Measurements from ENCODE around the gene LUC7L2. TPM values are rescaled to one million over a fixed set of nuclear protein-coding genes. Genes with fewer than 3 reads are reported as not detected.

LUC7L2 gene
- total RNA-seq, 1 donor, result 48.9 TPM

DNA sequence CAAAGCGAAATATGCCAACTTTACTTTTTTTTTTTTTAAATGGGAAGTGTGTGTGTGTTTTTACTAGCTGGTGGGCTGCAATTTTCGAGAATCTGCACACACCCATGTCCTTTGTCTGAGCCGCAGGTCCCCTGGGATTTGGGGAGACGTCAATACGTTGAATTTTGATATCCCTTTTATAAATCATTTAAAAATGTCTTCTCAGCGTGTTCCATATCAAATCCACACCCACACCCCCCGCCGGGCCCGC lies 19.0 kb upstream of the LUC7L2 start:
- Histone ChIP-seq H3K9me3 (ENCODE audit: low read depth, low read length) (no peaks in the 10 kb centered on the region), H3K27me3 (ENCODE audit: insufficient read depth, low read length) (no peaks in the 10 kb centered on the region), H2AFZ (ENCODE audit: low read length) (peak overlapping the region; percentile 99), H3K27ac (ENCODE audit: low read depth, low read length) (peak overlapping the region; percentile 97), H3K4me2 (ENCODE audit: insufficient read depth, low read length) (peak overlapping the region; percentile 99), H3K4me3 (ENCODE audit: insufficient read depth, low read length) (peak overlapping the region; percentile 96), H3K4me1 (ENCODE audit: insufficient read depth, low read length) (peaks cover 8% of the 10 kb centered on the region), H3K79me2 (ENCODE audit: insufficient read depth, low read length) (peaks cover 24% of the 10 kb centered on the region), H4K20me1 (ENCODE audit: insufficient read depth, low read length) (no peaks in the 10 kb centered on the region), H3K36me3 (ENCODE audit: insufficient read depth, low read length) (no peaks in the 10 kb centered on the region)
- TF ChIP-seq, protein P1, sequence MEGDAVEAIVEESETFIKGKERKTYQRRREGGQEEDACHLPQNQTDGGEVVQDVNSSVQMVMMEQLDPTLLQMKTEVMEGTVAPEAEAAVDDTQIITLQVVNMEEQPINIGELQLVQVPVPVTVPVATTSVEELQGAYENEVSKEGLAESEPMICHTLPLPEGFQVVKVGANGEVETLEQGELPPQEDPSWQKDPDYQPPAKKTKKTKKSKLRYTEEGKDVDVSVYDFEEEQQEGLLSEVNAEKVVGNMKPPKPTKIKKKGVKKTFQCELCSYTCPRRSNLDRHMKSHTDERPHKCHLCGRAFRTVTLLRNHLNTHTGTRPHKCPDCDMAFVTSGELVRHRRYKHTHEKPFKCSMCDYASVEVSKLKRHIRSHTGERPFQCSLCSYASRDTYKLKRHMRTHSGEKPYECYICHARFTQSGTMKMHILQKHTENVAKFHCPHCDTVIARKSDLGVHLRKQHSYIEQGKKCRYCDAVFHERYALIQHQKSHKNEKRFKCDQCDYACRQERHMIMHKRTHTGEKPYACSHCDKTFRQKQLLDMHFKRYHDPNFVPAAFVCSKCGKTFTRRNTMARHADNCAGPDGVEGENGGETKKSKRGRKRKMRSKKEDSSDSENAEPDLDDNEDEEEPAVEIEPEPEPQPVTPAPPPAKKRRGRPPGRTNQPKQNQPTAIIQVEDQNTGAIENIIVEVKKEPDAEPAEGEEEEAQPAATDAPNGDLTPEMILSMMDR (IDR thresholded peaks at IDR 0.05; ENCODE audit: extremely low read depth, low read depth, low read length), result no peak
- no peak for DNase-seq (ENCODE audit: insufficient read length, low spot score, missing footprints)

DNA sequence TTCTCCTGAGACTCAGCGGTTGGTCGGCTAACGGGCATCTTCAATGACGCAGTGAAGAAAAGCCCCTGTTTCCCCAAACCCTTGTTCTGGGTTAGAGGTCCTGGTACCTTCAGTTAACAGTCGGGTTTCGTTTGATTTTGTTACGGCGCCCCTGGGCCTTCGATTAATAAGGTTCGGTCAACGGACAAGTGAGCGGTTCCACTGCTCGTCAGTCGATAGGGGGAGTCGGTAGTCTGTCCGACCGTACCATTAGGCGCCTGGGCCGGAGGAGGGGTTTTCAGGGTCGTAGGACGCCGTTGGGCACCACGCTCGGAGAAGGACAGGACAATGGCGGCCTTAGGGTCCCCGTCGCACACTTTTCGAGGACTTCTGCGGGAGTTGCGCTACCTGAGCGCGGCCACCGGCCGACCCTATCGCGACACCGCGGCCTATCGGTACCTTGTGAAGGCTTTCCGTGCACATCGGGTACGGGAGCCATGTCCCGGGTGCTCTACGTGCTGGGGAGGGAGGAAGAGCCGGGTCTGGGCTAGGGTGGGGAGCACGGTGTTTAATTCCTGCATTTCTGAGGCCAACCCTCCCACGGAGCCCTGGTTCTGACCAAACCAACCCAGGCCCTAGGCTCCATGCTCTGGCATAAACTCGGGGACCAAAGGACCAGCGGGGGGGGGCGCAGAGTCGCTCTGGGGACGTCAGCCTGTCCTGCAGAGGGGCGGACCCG lies 18.5 kb upstream of the LUC7L2 start, which contains the start of gene FMC1:
Gene FMC1 (plus strand): TSS at position 280 of the 718 bp plus-strand sequence. CDS start 48 bp downstream, at position 328.
- Histone ChIP-seq H3K79me2 (ENCODE audit: insufficient read depth, low read length) (peaks cover 24% of the 10 kb centered on the region), H3K4me2 (ENCODE audit: insufficient read depth, low read length) (peak within 1 kb of the TSS; percentile 99), H3K9me3 (ENCODE audit: low read depth, low read length) (no peaks in the 10 kb centered on the region), H3K36me3 (ENCODE audit: insufficient read depth, low read length) (no peaks in the 10 kb centered on the region), H3K27me3 (ENCODE audit: insufficient read depth, low read length) (no peaks in the 10 kb centered on the region), H3K27ac (ENCODE audit: low read depth, low read length) (peak within 1 kb of the TSS; percentile 97), H3K4me3 (ENCODE audit: insufficient read depth, low read length) (peak within 1 kb of the TSS; percentile 96), H4K20me1 (ENCODE audit: insufficient read depth, low read length) (no peaks in the 10 kb centered on the region), H2AFZ (ENCODE audit: low read length) (peak within 1 kb of the TSS; percentile 99), H3K4me1 (ENCODE audit: insufficient read depth, low read length) (peaks cover 8% of the 10 kb centered on the region)
- TF ChIP-seq, protein P1 (IDR thresholded peaks at IDR 0.05; ENCODE audit: extremely low read depth, low read depth, low read length), result peak; percentile 30
- DNase-seq (ENCODE audit: insufficient read length, low spot score, missing footprints), result peak; percentile 90

DNA sequence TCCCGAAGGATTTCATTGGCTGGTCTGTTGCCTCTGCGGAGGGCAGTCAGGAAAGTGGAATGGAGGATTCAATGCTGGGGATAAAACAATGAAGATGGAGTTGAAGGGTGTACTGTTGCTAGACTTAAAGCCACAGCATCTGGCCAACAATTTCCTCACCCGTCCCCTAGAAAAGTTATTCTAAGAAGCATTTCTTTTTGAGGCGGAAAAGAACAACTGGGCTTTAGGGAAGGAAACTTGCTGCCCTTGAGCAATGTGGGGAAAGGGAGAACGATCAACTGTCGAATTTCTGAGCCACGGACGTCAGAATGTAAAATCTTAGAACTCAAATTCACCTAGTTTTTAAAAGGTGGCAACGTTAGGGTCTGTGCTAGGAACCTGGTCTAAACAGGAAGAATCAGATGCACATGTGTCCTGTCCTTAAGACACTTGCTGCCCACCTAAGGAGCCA lies 17.9 kb upstream of the LUC7L2 start:
- DNase-seq (ENCODE audit: insufficient read length, low spot score, missing footprints), result no peak
- Histone ChIP-seq H3K4me2 (ENCODE audit: insufficient read depth, low read length) (peak overlapping the region; percentile 99), H4K20me1 (ENCODE audit: insufficient read depth, low read length) (no peaks in the 10 kb centered on the region), H3K36me3 (ENCODE audit: insufficient read depth, low read length) (peaks cover 6% of the 10 kb centered on the region), H3K4me1 (ENCODE audit: insufficient read depth, low read length) (peaks cover 8% of the 10 kb centered on the region), H3K4me3 (ENCODE audit: insufficient read depth, low read length) (peak overlapping the region; percentile 96), H3K9me3 (ENCODE audit: low read depth, low read length) (no peaks in the 10 kb centered on the region), H3K27me3 (ENCODE audit: insufficient read depth, low read length) (no peaks in the 10 kb centered on the region), H2AFZ (ENCODE audit: low read length) (peak overlapping the region; percentile 99), H3K27ac (ENCODE audit: low read depth, low read length) (peak overlapping the region; percentile 97), H3K79me2 (ENCODE audit: insufficient read depth, low read length) (peaks cover 24% of the 10 kb centered on the region)
- TF ChIP-seq, protein P1 (IDR thresholded peaks at IDR 0.05; ENCODE audit: extremely low read depth, low read depth, low read length), result no peak

DNA sequence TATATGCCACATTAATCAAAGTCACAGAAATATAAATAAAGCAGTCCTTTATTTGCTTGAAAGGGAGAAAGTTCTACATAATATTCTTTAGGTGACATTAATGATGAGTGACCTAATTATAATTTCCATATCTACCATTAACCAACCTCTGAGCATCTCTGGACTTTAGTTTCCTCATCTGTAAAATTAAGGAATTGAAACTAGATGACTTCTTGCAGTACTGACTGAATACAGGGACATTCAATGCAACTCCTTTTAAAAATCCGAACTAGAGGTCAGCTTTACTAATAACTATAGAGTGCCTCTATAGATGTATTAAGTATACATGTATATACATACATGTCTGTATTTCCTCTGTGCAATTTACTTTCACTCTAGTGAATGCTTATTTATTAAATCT lies 14.7 kb upstream of the LUC7L2 start:
- no peak overlapping the region for H3K4me2 ChIP-seq (ENCODE audit: insufficient read depth, low read length)
- H4K20me1 ChIP-seq (ENCODE audit: insufficient read depth, low read length), result no peaks in the 10 kb centered on the region
- no peak overlapping the region for H3K27ac ChIP-seq (ENCODE audit: low read depth, low read length)
- peaks cover 8% of the 10 kb centered on the region for H3K4me1 ChIP-seq (ENCODE audit: insufficient read depth, low read length)
- no peak overlapping the region for H3K4me3 ChIP-seq (ENCODE audit: insufficient read depth, low read length)
- H2AFZ ChIP-seq (ENCODE audit: low read length), result no peak overlapping the region
- no peaks in the 10 kb centered on the region for H3K27me3 ChIP-seq (ENCODE audit: insufficient read depth, low read length)
- DNase-seq (ENCODE audit: insufficient read length, low spot score, missing footprints), result no peak
- H3K36me3 ChIP-seq (ENCODE audit: insufficient read depth, low read length), result peaks cover 6% of the 10 kb centered on the region
- H3K79me2 ChIP-seq (ENCODE audit: insufficient read depth, low read length), result peaks cover 24% of the 10 kb centered on the region
- H3K9me3 ChIP-seq (ENCODE audit: low read depth, low read length), result no peaks in the 10 kb centered on the region
- TF ChIP-seq, protein P1 (IDR thresholded peaks at IDR 0.05; ENCODE audit: extremely low read depth, low read depth, low read length), result no peak

Measured in osteoblast (primary cell).